ENCODE results near the gene UGT1A3. TPM values are rescaled to one million over a fixed set of nuclear protein-coding genes. Genes with fewer than 3 reads are reported as not detected.

The UGT1A3 gene
- total RNA-seq, 4 donors from 2014 or later, result 2.8 to 7.6 (median 3.4) TPM

DNA sequence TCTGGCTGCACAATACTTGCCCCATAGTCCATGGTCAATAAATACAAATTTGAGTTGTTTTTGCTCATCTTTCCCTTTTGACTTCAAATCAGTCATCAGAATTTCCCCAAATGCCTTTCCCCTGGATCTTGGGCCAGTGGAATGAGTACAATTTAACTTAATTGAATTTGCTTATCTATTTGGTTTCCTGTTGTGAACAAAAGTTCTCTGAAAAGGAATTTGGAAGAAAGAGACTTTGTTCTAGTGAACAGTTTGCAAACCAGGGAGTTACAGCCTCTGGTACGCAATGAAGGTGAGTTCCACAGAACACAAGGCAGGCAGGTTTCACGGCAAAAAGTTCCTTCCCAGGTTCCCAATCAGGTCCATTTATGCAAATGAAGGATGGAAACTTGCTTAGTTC, 30.0 kb downstream of the UGT1A3 start:
- intact Hi-C loops (cut with DNase I), result no loop called here
- peaks cover 5 to 27% (median 9%) of the 10 kb centered on the region in 3 donors for H3K4me1 ChIP-seq
- H3K36me3 ChIP-seq, result peaks cover 0 to 10% (median 0%) of the 10 kb centered on the region in 3 donors
- H3K27me3 ChIP-seq, result no peaks in the 10 kb centered on the region
- no peaks in the 10 kb centered on the region for H3K9me3 ChIP-seq
- H3K4me3 ChIP-seq, result no peak overlapping the region
- no peak for DNase-seq
- 68 to 85% methylated on average over 2 of the region's 2 CpGs for WGBS, 2 donors
- no peak for TF ChIP-seq POLR2A (IDR thresholded peaks at IDR 0.05)
- TF ChIP-seq, protein P1, sequence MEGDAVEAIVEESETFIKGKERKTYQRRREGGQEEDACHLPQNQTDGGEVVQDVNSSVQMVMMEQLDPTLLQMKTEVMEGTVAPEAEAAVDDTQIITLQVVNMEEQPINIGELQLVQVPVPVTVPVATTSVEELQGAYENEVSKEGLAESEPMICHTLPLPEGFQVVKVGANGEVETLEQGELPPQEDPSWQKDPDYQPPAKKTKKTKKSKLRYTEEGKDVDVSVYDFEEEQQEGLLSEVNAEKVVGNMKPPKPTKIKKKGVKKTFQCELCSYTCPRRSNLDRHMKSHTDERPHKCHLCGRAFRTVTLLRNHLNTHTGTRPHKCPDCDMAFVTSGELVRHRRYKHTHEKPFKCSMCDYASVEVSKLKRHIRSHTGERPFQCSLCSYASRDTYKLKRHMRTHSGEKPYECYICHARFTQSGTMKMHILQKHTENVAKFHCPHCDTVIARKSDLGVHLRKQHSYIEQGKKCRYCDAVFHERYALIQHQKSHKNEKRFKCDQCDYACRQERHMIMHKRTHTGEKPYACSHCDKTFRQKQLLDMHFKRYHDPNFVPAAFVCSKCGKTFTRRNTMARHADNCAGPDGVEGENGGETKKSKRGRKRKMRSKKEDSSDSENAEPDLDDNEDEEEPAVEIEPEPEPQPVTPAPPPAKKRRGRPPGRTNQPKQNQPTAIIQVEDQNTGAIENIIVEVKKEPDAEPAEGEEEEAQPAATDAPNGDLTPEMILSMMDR (IDR thresholded peaks at IDR 0.05), result no peak
- H3K27ac ChIP-seq, result no peak overlapping the region

DNA sequence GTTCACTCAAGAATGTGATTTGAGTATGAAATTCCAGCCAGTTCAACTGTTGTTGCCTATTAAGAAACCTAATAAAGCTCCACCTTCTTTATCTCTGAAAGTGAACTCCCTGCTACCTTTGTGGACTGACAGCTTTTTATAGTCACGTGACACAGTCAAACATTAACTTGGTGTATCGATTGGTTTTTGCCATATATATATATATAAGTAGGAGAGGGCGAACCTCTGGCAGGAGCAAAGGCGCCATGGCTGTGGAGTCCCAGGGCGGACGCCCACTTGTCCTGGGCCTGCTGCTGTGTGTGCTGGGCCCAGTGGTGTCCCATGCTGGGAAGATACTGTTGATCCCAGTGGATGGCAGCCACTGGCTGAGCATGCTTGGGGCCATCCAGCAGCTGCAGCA, 31.2 kb downstream of the UGT1A3 start, which contains the start of gene UGT1A1:
Gene UGT1A1 (plus strand): TSS at position 228 of the 400 bp plus-strand sequence. CDS start 18 bp downstream, at position 246.
- H3K27ac ChIP-seq, result peak within 1 kb of the TSS in 1 of 4 donors; percentile 5
- no peak for DNase-seq
- intact Hi-C loops (cut with DNase I), result no loop called here
- no peaks in the 10 kb centered on the region for H3K9me3 ChIP-seq
- TF ChIP-seq POLR2A (IDR thresholded peaks at IDR 0.05), result no peak
- TF ChIP-seq, protein P1 (IDR thresholded peaks at IDR 0.05), result no peak
- H3K4me1 ChIP-seq, result peaks cover 5 to 27% (median 9%) of the 10 kb centered on the region in 3 donors
- no peak within 1 kb of the TSS for H3K4me3 ChIP-seq
- H3K27me3 ChIP-seq, result no peaks in the 10 kb centered on the region
- H3K36me3 ChIP-seq, result peaks cover 0 to 2% (median 0%) of the 10 kb centered on the region in 3 donors
- WGBS, 2 donors, result 67 to 87% methylated on average over 2 to 5 of the region's 6 CpGs

DNA sequence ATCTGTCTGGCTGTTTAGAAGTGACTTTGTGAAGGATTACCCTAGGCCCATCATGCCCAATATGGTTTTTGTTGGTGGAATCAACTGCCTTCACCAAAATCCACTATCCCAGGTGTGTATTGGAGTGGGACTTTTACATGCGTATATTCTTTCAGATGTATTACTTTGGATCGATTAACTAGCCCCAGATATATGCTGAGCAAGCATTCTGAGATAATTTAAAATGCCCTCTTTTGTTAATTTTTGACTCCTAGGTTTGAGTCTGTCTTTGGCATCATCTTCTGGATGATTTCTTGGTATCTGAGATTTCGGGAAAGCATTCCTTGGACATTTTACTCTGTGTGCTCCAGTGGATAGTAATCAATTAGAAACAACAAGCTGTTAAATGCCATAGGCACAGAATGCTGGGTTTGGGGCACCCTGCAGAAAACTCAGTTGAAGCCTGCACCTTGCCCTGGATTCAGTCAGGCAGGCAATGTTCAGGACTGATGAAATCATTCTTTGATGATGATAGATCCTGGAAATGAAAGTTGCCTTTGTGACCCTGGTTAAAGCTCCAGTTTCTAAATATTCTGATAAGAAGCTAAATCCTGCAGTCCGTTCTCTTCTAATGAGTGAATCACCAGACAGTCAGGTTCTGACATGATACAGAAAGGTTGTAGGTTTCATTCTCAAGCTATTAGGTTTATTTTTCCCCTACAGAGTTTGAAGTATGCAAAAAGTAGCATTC, 32.4 kb downstream of the UGT1A3 start:
- peaks cover 0 to 6% (median 0%) of the 10 kb centered on the region in 4 donors for H3K27me3 ChIP-seq
- 45 to 54% methylated on average over 4 of the region's 4 CpGs for WGBS, 2 donors
- no peak overlapping the region for H3K4me3 ChIP-seq
- H3K4me1 ChIP-seq, result peaks cover 5 to 27% (median 9%) of the 10 kb centered on the region in 3 donors
- DNase-seq, result no peak
- H3K36me3 ChIP-seq, result no peaks in the 10 kb centered on the region
- no peaks in the 10 kb centered on the region for H3K9me3 ChIP-seq
- H3K27ac ChIP-seq, result peak overlapping the region in 1 of 4 donors; percentile 5
- no peak for TF ChIP-seq POLR2A (IDR thresholded peaks at IDR 0.05)
- TF ChIP-seq, protein P1 (IDR thresholded peaks at IDR 0.05), result no peak
- intact Hi-C loops (cut with DNase I), result no loop called here

DNA sequence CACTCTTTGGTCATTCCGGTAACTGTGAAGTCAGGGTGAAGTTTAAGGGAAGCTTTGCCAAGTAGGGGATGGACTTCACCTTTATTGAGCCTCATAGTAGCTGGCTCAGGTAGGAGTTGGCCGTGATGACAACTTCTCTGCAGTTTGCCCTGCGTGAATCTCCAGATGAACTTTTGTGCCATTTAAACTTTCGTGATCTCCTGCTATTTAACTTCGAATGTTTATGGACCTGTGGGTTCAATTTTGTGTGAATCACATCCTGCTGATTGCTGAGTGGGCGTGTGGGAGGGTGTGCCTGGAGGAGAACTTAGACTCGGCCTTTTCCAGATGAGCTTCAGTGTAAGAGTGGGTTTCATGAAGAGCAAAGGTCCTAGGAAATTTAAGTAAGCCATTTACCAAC, 35.4 kb downstream of the UGT1A3 start:
- WGBS, 2 donors, result 36 to 54% methylated on average over 5 to 7 of the region's 7 CpGs
- TF ChIP-seq POLR2A (IDR thresholded peaks at IDR 0.05), result no peak
- TF ChIP-seq, protein P1 (IDR thresholded peaks at IDR 0.05), result no peak
- peaks cover 5 to 26% (median 9%) of the 10 kb centered on the region in 3 donors for H3K4me1 ChIP-seq
- intact Hi-C loops (cut with DNase I), result no loop called here
- peaks cover 0 to 27% (median 0%) of the 10 kb centered on the region in 3 donors for H3K36me3 ChIP-seq
- H3K27ac ChIP-seq, result no peak overlapping the region
- no peak for DNase-seq
- H3K27me3 ChIP-seq, result peaks cover 0 to 8% (median 0%) of the 10 kb centered on the region in 4 donors
- no peaks in the 10 kb centered on the region for H3K9me3 ChIP-seq
- no peak overlapping the region for H3K4me3 ChIP-seq

GRCh38 chr2:233764761-233765160, 35.9 kb downstream of the UGT1A3 start:
- intact Hi-C loops (cut with DNase I), result no loop called here
- Histone ChIP-seq H3K4me3 (no peak overlapping the region), H3K36me3 (peaks cover 0 to 32% (median 0%) of the 10 kb centered on the region in 3 donors), H3K4me1 (peaks cover 5 to 22% (median 9%) of the 10 kb centered on the region in 3 donors), H3K9me3 (no peaks in the 10 kb centered on the region), H3K27me3 (peaks cover 0 to 8% (median 0%) of the 10 kb centered on the region in 4 donors), H3K27ac (no peak overlapping the region)
- DNase-seq, result no peak
- TF ChIP-seq, protein P1 (IDR thresholded peaks at IDR 0.05), result no peak
- TF ChIP-seq POLR2A (IDR thresholded peaks at IDR 0.05), result no peak
- WGBS, 2 donors, result 49 to 89% methylated on average over 3 of the region's 3 CpGs
